IPS-20b (cell line): ENCODE data around the gene PHF11.

Experiments
- H3K27ac ChIP-seq: one replicate; pipeline ENCODE4 v1.5.1; 2013; ENCODE audit warnings: low read length
- H3K27me3 ChIP-seq: 2 replicates; pipeline ENCODE4 v1.6.1; 2013; ENCODE audit warnings: mild to moderate bottlenecking, low read length, inconsistent platforms; ENCODE audit not compliant: insufficient read depth
- H3K36me3 ChIP-seq: 2 replicates; pipeline ENCODE4 v1.6.1; 2013; ENCODE audit warnings: low read depth, mild to moderate bottlenecking, inconsistent platforms, low read length, moderate library complexity; ENCODE audit not compliant: insufficient read depth
- H3K4me1 ChIP-seq: 2 replicates; pipeline ENCODE4 v1.6.1; 2013; ENCODE audit warnings: mild to moderate bottlenecking, control low read depth, inconsistent platforms, low read length, moderate library complexity; ENCODE audit not compliant: insufficient read depth
- H3K4me3 ChIP-seq: 2 replicates; pipeline ENCODE4 v1.5.1; 2013; ENCODE audit warnings: mild to moderate bottlenecking, low read length, inconsistent platforms
- H3K9ac ChIP-seq: 2 replicates; pipeline ENCODE4 v1.6.1; 2013; ENCODE audit warnings: low read depth, mild to moderate bottlenecking, inconsistent platforms, low read length, moderate library complexity
- H3K9me3 ChIP-seq: 2 replicates; pipeline ENCODE4 v1.6.1; 2013; ENCODE audit warnings: mild to moderate bottlenecking, low read depth, low read length, inconsistent platforms; ENCODE audit not compliant: insufficient read depth

Gene PHF11

GRCh38 chr13:49502954-49503353 lies 7.2 kb downstream of the PHF11 start:
- no peak overlapping the region for H3K27ac ChIP-seq
- no peaks in the 10 kb centered on the region for H3K4me1 ChIP-seq
- no peaks in the 10 kb centered on the region for H3K9me3 ChIP-seq
- no peaks in the 10 kb centered on the region for H3K27me3 ChIP-seq
- no peak overlapping the region for H3K9ac ChIP-seq
- H3K36me3 ChIP-seq = no peaks in the 10 kb centered on the region
- no peak overlapping the region for H3K4me3 ChIP-seq

DNA sequence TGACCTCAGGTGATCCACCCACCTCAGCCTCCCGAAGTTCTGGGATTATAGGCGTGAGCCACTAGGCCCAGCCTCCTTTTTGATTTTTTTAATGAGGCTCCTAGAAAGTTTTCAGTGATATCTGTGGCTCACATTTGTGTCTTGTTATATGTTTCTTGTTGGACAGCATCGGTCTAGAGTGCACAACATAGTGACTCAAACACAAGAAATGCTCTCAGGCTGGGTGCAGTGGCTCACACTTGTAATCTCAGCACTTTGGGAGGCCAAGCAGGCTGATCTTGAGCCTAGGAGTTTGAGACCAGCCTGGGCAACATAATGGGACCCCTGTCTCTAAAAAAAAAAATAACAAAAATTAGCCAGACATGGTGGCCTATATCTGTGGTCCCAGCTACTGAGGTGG lies 8.2 kb downstream of the PHF11 start:
- no peak overlapping the region for H3K27ac ChIP-seq
- no peaks in the 10 kb centered on the region for H3K36me3 ChIP-seq
- H3K9me3 ChIP-seq = no peaks in the 10 kb centered on the region
- no peaks in the 10 kb centered on the region for H3K4me1 ChIP-seq
- no peak overlapping the region for H3K9ac ChIP-seq
- no peaks in the 10 kb centered on the region for H3K27me3 ChIP-seq
- no peak overlapping the region for H3K4me3 ChIP-seq

DNA sequence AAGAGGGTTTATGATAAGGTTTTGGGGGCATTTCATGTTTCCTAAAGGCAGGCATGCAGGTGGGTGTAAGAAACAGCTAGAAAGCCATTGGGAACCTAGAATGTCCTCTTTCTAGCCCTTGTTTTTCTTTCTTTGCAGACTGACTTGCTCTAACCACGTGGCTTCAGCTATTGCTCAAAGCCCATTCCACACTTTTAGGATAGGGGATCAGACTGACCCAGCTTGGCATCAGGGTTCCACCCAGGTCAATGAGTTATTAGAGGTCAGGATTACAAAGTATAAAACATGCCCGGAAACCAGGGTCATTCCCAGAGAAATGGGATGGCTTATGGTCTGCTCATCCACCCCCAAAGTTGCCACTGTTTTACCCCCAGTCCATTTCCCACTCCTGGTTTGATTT lies 16.8 kb downstream of the PHF11 start:
- Histone ChIP-seq H3K4me1 (no peaks in the 10 kb centered on the region), H3K27me3 (no peaks in the 10 kb centered on the region), H3K9me3 (no peaks in the 10 kb centered on the region), H3K36me3 (no peaks in the 10 kb centered on the region), H3K27ac (no peak overlapping the region), H3K4me3 (no peak overlapping the region), H3K9ac (no peak overlapping the region)

- no peaks in the 10 kb centered on the region for H3K9me3 ChIP-seq
- H3K27ac ChIP-seq = no peak overlapping the region
- no peaks in the 10 kb centered on the region for H3K36me3 ChIP-seq
Observed at GRCh38 chr13:49516467-49516866, 20.7 kb downstream of the PHF11 start.

GRCh38 chr13:49517461-49517860 lies 21.7 kb downstream of the PHF11 start:
- H3K27ac ChIP-seq = no peak overlapping the region
- no peaks in the 10 kb centered on the region for H3K36me3 ChIP-seq
- H3K4me1 ChIP-seq = 0 out of 2 replicates have a peak, but pooled peaks cover 3% of the 10 kb centered on the region
- H3K9me3 ChIP-seq = no peaks in the 10 kb centered on the region
- no peak overlapping the region for H3K9ac ChIP-seq
- H3K27me3 ChIP-seq = no peaks in the 10 kb centered on the region
- no peak overlapping the region for H3K4me3 ChIP-seq

More at GRCh38 chr13:49516467-49516866, 20.7 kb downstream of the PHF11 start:
- H3K4me3 ChIP-seq = no peak overlapping the region
- 0 out of 2 replicates have a peak, but pooled peaks cover 3% of the 10 kb centered on the region for H3K4me1 ChIP-seq
- no peaks in the 10 kb centered on the region for H3K27me3 ChIP-seq
- H3K9ac ChIP-seq = no peak overlapping the region

DNA sequence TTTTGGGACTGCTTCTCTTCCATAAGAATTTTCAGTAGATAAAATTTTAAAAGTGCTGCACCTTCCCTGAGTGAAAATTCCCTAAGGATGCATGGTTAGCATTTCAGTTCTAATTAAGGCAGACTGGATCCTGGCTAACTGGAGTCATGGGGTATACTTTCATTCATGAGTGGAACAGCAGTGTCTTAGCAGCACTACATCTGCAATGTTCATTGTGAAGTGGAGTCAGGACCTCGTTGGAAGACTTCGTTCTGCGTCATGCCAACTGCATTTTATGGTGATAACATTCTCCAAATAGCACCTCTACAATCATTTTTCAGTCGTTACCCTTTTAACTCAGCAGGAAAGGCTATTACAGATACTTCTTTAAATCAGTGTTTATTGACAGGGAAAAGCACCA lies 25.5 kb downstream of the PHF11 start:
- Histone ChIP-seq H3K4me1 (0 out of 2 replicates have a peak, but pooled peaks cover 3% of the 10 kb centered on the region), H3K9ac (no peak overlapping the region), H3K36me3 (no peaks in the 10 kb centered on the region), H3K27ac (no peak overlapping the region), H3K27me3 (no peaks in the 10 kb centered on the region), H3K4me3 (no peak overlapping the region), H3K9me3 (no peaks in the 10 kb centered on the region)

GRCh38 chr13:49524740-49525501 lies 29.2 kb downstream of the PHF11 start:
- Histone ChIP-seq H3K9ac (no peak overlapping the region), H3K4me3 (no peak overlapping the region), H3K9me3 (no peaks in the 10 kb centered on the region), H3K4me1 (no peaks in the 10 kb centered on the region), H3K36me3 (peaks cover 8% of the 10 kb centered on the region), H3K27ac (no peak overlapping the region), H3K27me3 (no peaks in the 10 kb centered on the region)

DNA sequence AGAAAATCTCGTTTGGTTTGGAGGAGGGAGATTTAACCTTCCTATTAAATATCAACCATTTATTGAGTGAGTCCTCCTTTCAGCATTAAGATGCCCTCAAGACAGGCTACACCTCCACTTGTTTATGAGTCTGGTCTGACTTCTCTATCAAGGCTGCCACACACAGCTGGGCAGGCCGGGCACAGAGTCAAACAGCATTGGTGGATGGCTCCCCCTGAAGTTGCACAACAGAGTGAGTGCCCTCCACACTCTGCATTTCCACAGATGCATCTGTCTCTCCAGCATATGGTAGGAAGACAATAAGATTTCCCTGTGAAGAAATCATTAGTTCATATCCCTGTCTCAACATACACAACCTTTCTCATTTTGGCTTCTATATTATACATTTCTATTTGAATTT lies 31.4 kb downstream of the PHF11 start:
- Histone ChIP-seq H3K9me3 (no peaks in the 10 kb centered on the region), H3K4me3 (no peak overlapping the region), H3K27me3 (no peaks in the 10 kb centered on the region), H3K9ac (no peak overlapping the region), H3K36me3 (peaks cover 14% of the 10 kb centered on the region), H3K27ac (no peak overlapping the region), H3K4me1 (no peaks in the 10 kb centered on the region)

- peaks cover 25% of the 10 kb centered on the region for H3K36me3 ChIP-seq
- no peaks in the 10 kb centered on the region for H3K9me3 ChIP-seq
- H3K9ac ChIP-seq = no peak overlapping the region
- H3K27me3 ChIP-seq = no peaks in the 10 kb centered on the region
- H3K27ac ChIP-seq = no peak overlapping the region
- H3K4me1 ChIP-seq = no peaks in the 10 kb centered on the region
- H3K4me3 ChIP-seq = no peak overlapping the region
Observed at GRCh38 chr13:49528161-49528560, 32.4 kb downstream of the PHF11 start.

GRCh38 chr13:49530457-49530856 lies 34.7 kb downstream of the PHF11 start:
- H3K36me3 ChIP-seq = peaks cover 36% of the 10 kb centered on the region
- H3K27me3 ChIP-seq = no peaks in the 10 kb centered on the region
- H3K27ac ChIP-seq = no peak overlapping the region
- no peaks in the 10 kb centered on the region for H3K4me1 ChIP-seq
- no peak overlapping the region for H3K4me3 ChIP-seq
- H3K9me3 ChIP-seq = no peaks in the 10 kb centered on the region
- H3K9ac ChIP-seq = no peak overlapping the region

GRCh38 chr13:49532593-49532992 lies 36.8 kb downstream of the PHF11 start:
- Histone ChIP-seq H3K36me3 (peaks cover 43% of the 10 kb centered on the region), H3K9ac (no peak overlapping the region), H3K9me3 (no peaks in the 10 kb centered on the region), H3K27ac (no peak overlapping the region), H3K4me1 (no peaks in the 10 kb centered on the region), H3K27me3 (no peaks in the 10 kb centered on the region), H3K4me3 (no peak overlapping the region)

DNA sequence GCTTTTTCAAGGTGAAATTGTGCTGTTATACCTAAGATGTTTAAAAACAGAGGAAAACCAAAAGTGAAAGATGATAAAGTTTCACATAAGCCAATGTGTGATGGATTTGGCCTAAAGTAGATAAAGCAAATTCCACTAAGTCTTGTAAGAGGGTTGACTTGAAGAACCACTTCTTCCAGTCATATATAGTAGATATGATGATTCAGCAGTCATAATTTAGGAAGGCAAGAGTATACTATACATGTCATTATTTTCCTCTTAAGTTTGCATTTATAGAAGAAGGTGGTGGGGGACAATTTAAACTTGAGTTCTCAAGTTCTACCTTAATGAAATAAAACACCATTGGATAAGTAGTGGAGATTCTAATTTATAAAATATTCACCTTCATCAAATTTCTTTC lies 37.3 kb downstream of the PHF11 start:
- Histone ChIP-seq H3K9ac (no peak overlapping the region), H3K4me1 (no peaks in the 10 kb centered on the region), H3K9me3 (no peaks in the 10 kb centered on the region)

More for the DNA sequence above, 37.3 kb downstream of the PHF11 start:
- H3K4me3 ChIP-seq = no peak overlapping the region
- H3K36me3 ChIP-seq = peaks cover 47% of the 10 kb centered on the region
- no peak overlapping the region for H3K27ac ChIP-seq
- H3K27me3 ChIP-seq = no peaks in the 10 kb centered on the region
